GM21528 (cell line): ENCODE measurements around the gene CTNS.

Experiments used
- ATAC-seq: cut with Tn5 transposase; IDR thresholded peaks from one replicate; pipeline ENCODE4 v1.9.1; 2021; ENCODE audit warnings: mild to moderate bottlenecking, moderate library complexity; ENCODE audit not compliant: unreplicated experiment, low FRiP score

CTNS gene

GRCh38 chr17:3622977-3623594, 13.5 kb upstream of the CTNS start:
- no peak for ATAC-seq

- ATAC-seq: no peak
Measured at GRCh38 chr17:3626831-3627768, 9.5 kb upstream of the CTNS start.

- ATAC-seq: no peak
Measured at GRCh38 chr17:3627769-3628167, 8.8 kb upstream of the CTNS start.

- no peak for ATAC-seq
Measured at GRCh38 chr17:3630781-3631180, 5.8 kb upstream of the CTNS start.

- no peak for ATAC-seq
Measured at GRCh38 chr17:3632287-3632686, 4.3 kb upstream of the CTNS start.

GRCh38 chr17:3635474-3636153, 946 bp upstream of the CTNS start:
- ATAC-seq: peak; percentile 2

- peak; percentile 21 for ATAC-seq
Measured at GRCh38 chr17:3636908-3637373, 381 bp downstream of the CTNS start.

GRCh38 chr17:3639981-3640596, 3.5 kb downstream of the CTNS start:
- ATAC-seq: no peak

- no peak for ATAC-seq
Measured at GRCh38 chr17:3641014-3641413, 4.5 kb downstream of the CTNS start.

GRCh38 chr17:3641717-3642486, 5.3 kb downstream of the CTNS start:
- ATAC-seq: no peak

GRCh38 chr17:3643889-3644349, 7.4 kb downstream of the CTNS start:
- ATAC-seq: no peak

GRCh38 chr17:3645310-3645709, 8.8 kb downstream of the CTNS start:
- no peak for ATAC-seq

- ATAC-seq: no peak
Measured at GRCh38 chr17:3647251-3647650, 10.7 kb downstream of the CTNS start.

GRCh38 chr17:3647769-3648555, 11.4 kb downstream of the CTNS start:
- no peak for ATAC-seq

GRCh38 chr17:3655766-3656165, 19.2 kb downstream of the CTNS start:
- no peak for ATAC-seq

GRCh38 chr17:3656353-3656752, 19.8 kb downstream of the CTNS start:
- no peak for ATAC-seq

GRCh38 chr17:3656755-3657587, 20.4 kb downstream of the CTNS start:
- ATAC-seq: no peak

- no peak for ATAC-seq
Measured at GRCh38 chr17:3657588-3657869, 21.0 kb downstream of the CTNS start.
